IPS-15b (cell line): ENCODE measurements around the gene KLHDC10.

Source experiments
- H3K27me3 ChIP-seq: one replicate; pipeline ENCODE4 v1.6.1; 2013; ENCODE audit warnings: low read length; ENCODE audit not compliant: control insufficient read depth, insufficient read depth
- H3K36me3 ChIP-seq: one replicate; pipeline ENCODE4 v1.6.1; 2013; ENCODE audit warnings: low read length; ENCODE audit not compliant: control insufficient read depth, insufficient read depth
- H3K4me1 ChIP-seq: one replicate; pipeline ENCODE4 v1.6.1; 2013; ENCODE audit warnings: mild to moderate bottlenecking, low read length; ENCODE audit not compliant: control insufficient read depth, insufficient read depth
- H3K4me3 ChIP-seq: one replicate; pipeline ENCODE4 v1.5.1; 2013; ENCODE audit warnings: low read depth, low read length
- H3K9ac ChIP-seq: one replicate; pipeline ENCODE4 v1.6.1; 2013; ENCODE audit warnings: low read depth, mild to moderate bottlenecking, low read length
- H3K9me3 ChIP-seq: one replicate; pipeline ENCODE4 v1.6.1; 2013; ENCODE audit warnings: mild to moderate bottlenecking, low read length; ENCODE audit not compliant: control insufficient read depth, insufficient read depth

Gene KLHDC10

GRCh38 chr7:130136579-130137167, 66.3 kb downstream of the KLHDC10 start:
- H3K36me3 ChIP-seq = no peaks in the 10 kb centered on the region
- no peak overlapping the region for H3K9ac ChIP-seq
- H3K9me3 ChIP-seq = no peaks in the 10 kb centered on the region
- H3K4me1 ChIP-seq = peaks cover 6% of the 10 kb centered on the region
- no peak overlapping the region for H3K4me3 ChIP-seq
- H3K27me3 ChIP-seq = peaks cover 15% of the 10 kb centered on the region

GRCh38 chr7:130137207-130137606, 66.9 kb downstream of the KLHDC10 start:
- H3K36me3 ChIP-seq = no peaks in the 10 kb centered on the region

GRCh38 chr7:130139193-130139960, 69.0 kb downstream of the KLHDC10 start:
- H3K9ac ChIP-seq = no peak overlapping the region

More at GRCh38 chr7:130137207-130137606, 66.9 kb downstream of the KLHDC10 start:
- no peak overlapping the region for H3K9ac ChIP-seq
- H3K4me3 ChIP-seq = no peak overlapping the region
- peaks cover 15% of the 10 kb centered on the region for H3K27me3 ChIP-seq
- H3K4me1 ChIP-seq = peaks cover 9% of the 10 kb centered on the region
- no peaks in the 10 kb centered on the region for H3K9me3 ChIP-seq

GRCh38 chr7:130140551-130141160, 70.3 kb downstream of the KLHDC10 start:
- H3K4me1 ChIP-seq = peaks cover 6% of the 10 kb centered on the region
- peaks cover 19% of the 10 kb centered on the region for H3K27me3 ChIP-seq
- no peaks in the 10 kb centered on the region for H3K9me3 ChIP-seq
- H3K9ac ChIP-seq = peak overlapping the region; percentile 83
- H3K4me3 ChIP-seq = peak overlapping the region; percentile 58
- no peaks in the 10 kb centered on the region for H3K36me3 ChIP-seq

More at GRCh38 chr7:130139193-130139960, 69.0 kb downstream of the KLHDC10 start:
- peaks cover 19% of the 10 kb centered on the region for H3K27me3 ChIP-seq
- H3K4me3 ChIP-seq = no peak overlapping the region
- no peaks in the 10 kb centered on the region for H3K9me3 ChIP-seq
- no peaks in the 10 kb centered on the region for H3K36me3 ChIP-seq
- peaks cover 6% of the 10 kb centered on the region for H3K4me1 ChIP-seq

- Histone ChIP-seq H3K9me3 (no peaks in the 10 kb centered on the region), H3K27me3 (peaks cover 19% of the 10 kb centered on the region), H3K4me3 (peak overlapping the region; percentile 58), H3K9ac (peak overlapping the region; percentile 83), H3K36me3 (no peaks in the 10 kb centered on the region), H3K4me1 (peaks cover 6% of the 10 kb centered on the region)
Observed at GRCh38 chr7:130141161-130141883, 71.0 kb downstream of the KLHDC10 start.

GRCh38 chr7:130141884-130142653, 71.7 kb downstream of the KLHDC10 start:
- no peak overlapping the region for H3K9ac ChIP-seq
- H3K36me3 ChIP-seq = no peaks in the 10 kb centered on the region
- H3K27me3 ChIP-seq = peaks cover 19% of the 10 kb centered on the region
- H3K9me3 ChIP-seq = no peaks in the 10 kb centered on the region
- peak overlapping the region; percentile 58 for H3K4me3 ChIP-seq
- H3K4me1 ChIP-seq = peaks cover 6% of the 10 kb centered on the region

- peaks cover 6% of the 10 kb centered on the region for H3K4me1 ChIP-seq
- no peaks in the 10 kb centered on the region for H3K9me3 ChIP-seq
- H3K27me3 ChIP-seq = peaks cover 19% of the 10 kb centered on the region
- no peak overlapping the region for H3K9ac ChIP-seq
- no peak overlapping the region for H3K4me3 ChIP-seq
- H3K36me3 ChIP-seq = no peaks in the 10 kb centered on the region
Observed at GRCh38 chr7:130142654-130143333, 72.5 kb downstream of the KLHDC10 start.

GRCh38 chr7:130143334-130143732, 73.0 kb downstream of the KLHDC10 start:
- Histone ChIP-seq H3K9me3 (no peaks in the 10 kb centered on the region), H3K4me3 (no peak overlapping the region), H3K36me3 (no peaks in the 10 kb centered on the region), H3K27me3 (peaks cover 19% of the 10 kb centered on the region), H3K4me1 (peaks cover 6% of the 10 kb centered on the region), H3K9ac (no peak overlapping the region)

- peaks cover 19% of the 10 kb centered on the region for H3K27me3 ChIP-seq
- H3K9ac ChIP-seq = no peak overlapping the region
- no peaks in the 10 kb centered on the region for H3K36me3 ChIP-seq
- H3K4me3 ChIP-seq = no peak overlapping the region
- H3K9me3 ChIP-seq = no peaks in the 10 kb centered on the region
- H3K4me1 ChIP-seq = peaks cover 6% of the 10 kb centered on the region
Observed at GRCh38 chr7:130143986-130144311, 73.6 kb downstream of the KLHDC10 start.

- Histone ChIP-seq H3K4me1 (peaks cover 6% of the 10 kb centered on the region), H3K27me3 (peaks cover 14% of the 10 kb centered on the region), H3K36me3 (no peaks in the 10 kb centered on the region), H3K9ac (no peak overlapping the region), H3K9me3 (no peaks in the 10 kb centered on the region), H3K4me3 (no peak overlapping the region)
Observed at GRCh38 chr7:130144312-130145171, 74.2 kb downstream of the KLHDC10 start.
